Measurements from ENCODE around the gene OGDH.

DNA sequence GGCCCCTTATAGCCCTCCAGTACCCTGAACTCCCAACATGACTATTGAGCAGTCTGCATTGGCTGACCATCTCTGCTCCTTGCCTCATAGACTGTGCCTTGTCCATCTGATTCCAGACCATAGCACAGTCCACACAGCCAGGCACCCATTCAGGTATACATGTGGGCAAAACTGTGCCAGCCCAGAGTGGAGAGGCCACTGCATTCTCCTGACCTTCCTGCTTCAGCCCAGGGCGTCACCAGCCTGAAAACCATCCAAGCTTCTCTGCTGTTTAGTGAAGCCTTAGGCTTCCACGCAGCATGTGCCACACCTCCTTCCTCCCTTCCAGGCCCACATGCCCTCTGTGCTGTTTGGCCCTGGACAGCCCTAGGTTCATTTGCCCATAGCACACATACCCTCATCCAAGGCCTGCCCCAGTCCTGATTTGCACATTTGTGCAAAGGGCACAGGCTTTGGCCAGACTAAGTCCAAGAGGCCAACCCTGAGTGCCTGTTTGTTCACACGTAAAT is 43.2 kb upstream of the OGDH start:
- TF ChIP-seq ZNF274 (IDR thresholded peaks at IDR 0.05; ENCODE audit: low read depth, low read length): no peak
- TF ChIP-seq, protein P1, sequence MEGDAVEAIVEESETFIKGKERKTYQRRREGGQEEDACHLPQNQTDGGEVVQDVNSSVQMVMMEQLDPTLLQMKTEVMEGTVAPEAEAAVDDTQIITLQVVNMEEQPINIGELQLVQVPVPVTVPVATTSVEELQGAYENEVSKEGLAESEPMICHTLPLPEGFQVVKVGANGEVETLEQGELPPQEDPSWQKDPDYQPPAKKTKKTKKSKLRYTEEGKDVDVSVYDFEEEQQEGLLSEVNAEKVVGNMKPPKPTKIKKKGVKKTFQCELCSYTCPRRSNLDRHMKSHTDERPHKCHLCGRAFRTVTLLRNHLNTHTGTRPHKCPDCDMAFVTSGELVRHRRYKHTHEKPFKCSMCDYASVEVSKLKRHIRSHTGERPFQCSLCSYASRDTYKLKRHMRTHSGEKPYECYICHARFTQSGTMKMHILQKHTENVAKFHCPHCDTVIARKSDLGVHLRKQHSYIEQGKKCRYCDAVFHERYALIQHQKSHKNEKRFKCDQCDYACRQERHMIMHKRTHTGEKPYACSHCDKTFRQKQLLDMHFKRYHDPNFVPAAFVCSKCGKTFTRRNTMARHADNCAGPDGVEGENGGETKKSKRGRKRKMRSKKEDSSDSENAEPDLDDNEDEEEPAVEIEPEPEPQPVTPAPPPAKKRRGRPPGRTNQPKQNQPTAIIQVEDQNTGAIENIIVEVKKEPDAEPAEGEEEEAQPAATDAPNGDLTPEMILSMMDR (IDR thresholded peaks at IDR 0.05 in 2 of 3, conservative IDR thresholded peaks at IDR 0.05 in 1 of 3; ENCODE audit: borderline replicate concordance in 1 of 3, insufficient read depth in 1 of 3, low read depth in 2 of 3, low read length in 2 of 3): no peak
- no peak for TF ChIP-seq FOSL1 (IDR thresholded peaks at IDR 0.05; ENCODE audit: low read depth)
- no peak for TF ChIP-seq POLR2AphosphoS5 (IDR thresholded peaks at IDR 0.05; ENCODE audit: low read depth, low read length)
- no peak for TF ChIP-seq EZH2 (IDR thresholded peaks at IDR 0.05)

Measured in HCT116 (cell line).